ENCODE measurements around the gene APOBEC2. TPM values are rescaled to one million over a fixed set of nuclear protein-coding genes. Genes with fewer than 3 reads are reported as not detected.

APOBEC2 gene
- total and polyA plus RNA-seq, 2 of the 13 experiments (the other 11 are each of a cell fraction or from before 2014, with no cell fraction given) = 0.09 TPM; not detected in 1

GRCh38 chr6:41071923-41072835 lies 19.2 kb downstream of the APOBEC2 start, which contains the start of gene OARD1 (continued):
- no peak for TF ChIP-seq CBX2 (IDR thresholded peaks at IDR 0.05; ENCODE audit: low read depth, low read length)
- no peak for TF ChIP-seq CBX2 (CRISPR knock-in tag; IDR thresholded peaks at IDR 0.05; ENCODE audit: low read depth)
- TF ChIP-seq NONO (IDR thresholded peaks at IDR 0.05) = no peak
- TF ChIP-seq NONO (CRISPR knock-in tag; conservative IDR thresholded peaks at IDR 0.05) = peak; percentile 94
- peak; percentile 46; the same call in 1 of the 2 replicates for TF ChIP-seq TBX2 (CRISPR knock-in tag; IDR thresholded peaks at IDR 0.05; ENCODE audit: borderline replicate concordance)
- TF ChIP-seq CEBPB (IDR thresholded peaks at IDR 0.05; ENCODE audit: borderline replicate concordance, low read depth, low read length) = no peak
- TF ChIP-seq ATF7-NPFF (CRISPR knock-in tag; IDR thresholded peaks at IDR 0.05; ENCODE audit: low read depth) = peak; percentile 21; the same call in 1 of the 2 replicates
- TF ChIP-seq ZBTB1 (CRISPR knock-in tag; IDR thresholded peaks at IDR 0.05; ENCODE audit: borderline replicate concordance) = no peak
- no peak for TF ChIP-seq THYN1 (CRISPR knock-in tag; IDR thresholded peaks at IDR 0.05; ENCODE audit: borderline replicate concordance, low read depth)
- no peak for TF ChIP-seq ZNF281 (CRISPR knock-in tag; IDR thresholded peaks at IDR 0.05; ENCODE audit: borderline replicate concordance)
- TF ChIP-seq HDAC2 (CRISPR knock-in tag; IDR thresholded peaks at IDR 0.05) = no peak; the same call in 1 of the 2 replicates
- peak; percentile 65 for TF ChIP-seq ZNF543 (CRISPR knock-in tag; IDR thresholded peaks at IDR 0.05)
- no peak for TF ChIP-seq ZNF468 (CRISPR knock-in tag; IDR thresholded peaks at IDR 0.05)
- no peak for TF ChIP-seq SMC3 (IDR thresholded peaks at IDR 0.05; ENCODE audit: low read length)
- no peak for TF ChIP-seq ZNF3 (CRISPR knock-in tag; IDR thresholded peaks at IDR 0.05)
- peak; percentile 63 for TF ChIP-seq ZNF430 (CRISPR knock-in tag; IDR thresholded peaks at IDR 0.05)
- TF ChIP-seq ZNF225 (CRISPR knock-in tag; IDR thresholded peaks at IDR 0.05) = peak; percentile 89; the same call in 1 of the 2 replicates
- no peak; the same call in 1 of the 2 replicates for TF ChIP-seq FOXC1 (CRISPR knock-in tag; IDR thresholded peaks at IDR 0.05; ENCODE audit: borderline replicate concordance)
- TF ChIP-seq JARID2 (CRISPR knock-in tag; IDR thresholded peaks at IDR 0.05; ENCODE audit: insufficient replicate concordance) = no peak
- TF ChIP-seq GPBP1L1 (CRISPR knock-in tag; IDR thresholded peaks at IDR 0.05) = no peak
